GM12875 (cell line): Measurements from ENCODE around the gene ZNF620.
A peak's percentile ranks its signal among the peaks of the same experiment; 100 is the strongest.
"Not testable (repeated sequence)": the region's sequence is repeated elsewhere in the genome, so short reads cannot be mapped to it uniquely, and the experiment has no call there.

ENCODE experiments used
- H3K4me3 ChIP-seq: one replicate; pipeline ENCODE4 v1.5.1; 2011; ENCODE audit warnings: low read depth, low read length, control low read depth
- TF ChIP-seq, protein P1 (sequence below): IDR thresholded peaks from 2 replicates; pipeline ENCODE4 v1.5.1; 2011; ENCODE audit warnings: low read depth, mild to moderate bottlenecking, control low read depth, inconsistent platforms, low read length, moderate library complexity, borderline replicate concordance; ENCODE audit not compliant: insufficient read depth

Gene ZNF620

DNA sequence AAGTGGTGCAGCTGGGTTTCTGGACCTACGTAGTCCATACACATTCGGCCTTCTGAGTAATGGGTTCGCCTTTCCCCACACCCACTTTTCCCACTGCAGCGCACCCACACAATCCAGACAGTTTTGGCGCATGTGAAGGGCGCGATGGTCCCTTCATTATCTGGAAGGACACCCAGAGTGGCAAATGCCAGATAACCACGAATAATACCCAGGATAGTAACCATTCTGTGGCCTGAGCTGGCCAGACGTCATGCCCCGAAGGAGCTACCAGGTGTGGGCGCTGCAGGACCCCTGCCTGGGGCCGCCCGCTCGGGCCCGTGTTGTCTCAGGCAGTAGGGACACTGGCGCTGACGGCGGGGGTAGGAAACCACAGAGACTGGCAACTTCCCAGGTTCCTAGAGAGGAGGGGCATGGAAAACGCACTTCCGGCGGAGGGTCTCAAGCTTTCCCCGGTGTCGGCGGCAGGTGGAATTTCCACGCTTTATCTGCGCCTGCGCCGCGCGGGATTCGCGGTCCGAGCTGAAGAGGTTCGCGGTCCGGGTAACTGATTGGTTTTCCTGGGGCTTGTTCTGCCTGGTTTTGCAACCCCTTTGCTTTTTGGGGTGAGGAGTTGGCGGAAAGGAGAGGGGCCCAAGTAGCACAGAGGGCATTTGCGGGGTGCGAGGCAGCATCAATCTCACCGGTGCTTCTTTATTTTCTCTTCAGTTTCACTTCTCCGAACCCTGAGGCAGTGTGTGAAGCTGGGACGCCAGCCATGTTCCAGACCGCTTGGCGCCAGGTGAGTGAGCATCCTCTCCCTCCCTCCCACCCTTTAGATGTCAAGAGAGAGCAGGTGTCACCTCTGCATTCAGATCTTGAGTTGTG is at the start of gene ZNF620:
Gene ZNF620, plus strand, starts transcription at position 441 of the 864 bp plus-strand sequence. Its CDS starts 314 bp downstream, at position 755.
- TF ChIP-seq, protein P1, sequence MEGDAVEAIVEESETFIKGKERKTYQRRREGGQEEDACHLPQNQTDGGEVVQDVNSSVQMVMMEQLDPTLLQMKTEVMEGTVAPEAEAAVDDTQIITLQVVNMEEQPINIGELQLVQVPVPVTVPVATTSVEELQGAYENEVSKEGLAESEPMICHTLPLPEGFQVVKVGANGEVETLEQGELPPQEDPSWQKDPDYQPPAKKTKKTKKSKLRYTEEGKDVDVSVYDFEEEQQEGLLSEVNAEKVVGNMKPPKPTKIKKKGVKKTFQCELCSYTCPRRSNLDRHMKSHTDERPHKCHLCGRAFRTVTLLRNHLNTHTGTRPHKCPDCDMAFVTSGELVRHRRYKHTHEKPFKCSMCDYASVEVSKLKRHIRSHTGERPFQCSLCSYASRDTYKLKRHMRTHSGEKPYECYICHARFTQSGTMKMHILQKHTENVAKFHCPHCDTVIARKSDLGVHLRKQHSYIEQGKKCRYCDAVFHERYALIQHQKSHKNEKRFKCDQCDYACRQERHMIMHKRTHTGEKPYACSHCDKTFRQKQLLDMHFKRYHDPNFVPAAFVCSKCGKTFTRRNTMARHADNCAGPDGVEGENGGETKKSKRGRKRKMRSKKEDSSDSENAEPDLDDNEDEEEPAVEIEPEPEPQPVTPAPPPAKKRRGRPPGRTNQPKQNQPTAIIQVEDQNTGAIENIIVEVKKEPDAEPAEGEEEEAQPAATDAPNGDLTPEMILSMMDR: peak; percentile 57
- H3K4me3 ChIP-seq: peak within 1 kb of the TSS; percentile 82

DNA sequence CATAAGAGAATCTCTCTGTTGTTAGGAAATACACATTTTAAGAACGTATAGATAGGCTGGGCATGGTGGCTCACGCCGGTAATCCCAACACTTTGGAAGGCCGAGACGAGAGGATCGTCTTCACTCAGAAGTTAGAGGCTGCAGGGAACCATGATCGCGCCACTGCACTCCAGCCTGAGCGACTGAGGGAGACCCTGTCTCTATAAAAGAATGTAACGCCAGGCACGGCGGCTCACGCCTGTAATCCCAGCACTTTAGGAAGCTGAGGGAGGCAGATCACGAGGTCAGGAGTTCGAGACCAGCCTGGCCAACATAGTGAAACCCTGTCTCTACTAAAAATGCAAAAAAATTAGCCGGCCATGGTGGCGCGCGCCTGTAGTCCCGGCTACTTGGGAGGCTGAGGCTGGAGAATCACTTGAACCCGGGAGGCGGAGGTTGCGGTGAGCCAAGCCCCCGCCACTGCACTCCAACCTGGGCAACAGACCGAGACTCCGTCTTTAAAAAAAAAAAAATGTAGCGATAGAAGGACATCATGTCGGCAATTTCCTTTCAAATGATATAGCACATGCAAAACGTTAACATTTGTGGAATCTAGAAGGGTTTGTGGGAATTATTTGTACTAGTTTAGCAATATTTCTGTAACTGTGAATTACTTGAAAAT is 49.4 kb upstream of the ZNF620 start:
- H3K4me3 ChIP-seq: peak overlapping the region; percentile 76
- TF ChIP-seq, protein P1: no peak

DNA sequence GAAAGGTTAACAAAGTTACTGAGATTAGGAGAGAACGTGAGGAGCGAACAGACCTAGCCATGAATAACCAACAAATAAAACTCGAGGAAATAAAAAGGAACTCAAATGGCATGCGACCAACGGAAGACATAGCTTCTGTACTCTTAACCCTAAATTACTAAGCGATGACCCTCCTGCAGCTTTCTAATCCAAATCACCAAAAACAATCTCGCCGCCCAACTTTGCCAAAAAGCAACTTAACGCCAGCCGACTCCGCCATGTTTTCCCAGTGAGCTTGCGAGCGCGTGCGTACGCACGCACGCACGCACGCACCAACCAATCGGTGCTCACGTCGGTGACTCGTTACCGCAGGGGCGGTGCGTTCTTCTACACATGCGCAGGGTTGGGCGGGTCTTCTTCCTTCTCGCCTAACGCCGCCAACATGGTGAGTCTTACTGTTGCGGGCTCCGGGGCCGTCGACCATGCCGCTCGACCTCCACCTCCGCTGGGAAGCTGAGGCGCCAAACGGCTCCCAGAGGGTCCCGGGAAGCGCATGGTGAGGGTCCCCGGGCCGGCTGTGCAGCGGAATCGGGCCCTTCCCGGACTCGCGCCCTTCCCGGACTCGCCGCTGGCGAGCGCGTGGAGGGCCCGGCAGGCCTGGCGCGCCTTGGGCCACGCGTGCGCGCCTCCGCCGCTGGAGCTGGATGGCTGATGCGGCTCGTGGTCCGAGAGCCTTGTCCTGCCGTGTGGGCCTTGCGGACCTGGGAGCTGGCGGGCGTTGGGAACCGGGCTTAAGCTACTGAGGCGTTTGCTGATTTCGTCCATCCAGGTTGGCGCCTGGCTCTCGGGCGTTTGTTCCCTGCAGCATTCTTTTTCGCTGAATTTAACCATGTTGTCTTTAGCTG is 48.7 kb upstream of the ZNF620 start, which contains the start of gene RPL14:
Gene RPL14, plus strand, starts transcription at position 400 of the 884 bp plus-strand sequence. Its CDS starts 133 bp downstream, at position 533.
- TF ChIP-seq, protein P1: no peak
- peak within 1 kb of the TSS; percentile 76 for H3K4me3 ChIP-seq

DNA sequence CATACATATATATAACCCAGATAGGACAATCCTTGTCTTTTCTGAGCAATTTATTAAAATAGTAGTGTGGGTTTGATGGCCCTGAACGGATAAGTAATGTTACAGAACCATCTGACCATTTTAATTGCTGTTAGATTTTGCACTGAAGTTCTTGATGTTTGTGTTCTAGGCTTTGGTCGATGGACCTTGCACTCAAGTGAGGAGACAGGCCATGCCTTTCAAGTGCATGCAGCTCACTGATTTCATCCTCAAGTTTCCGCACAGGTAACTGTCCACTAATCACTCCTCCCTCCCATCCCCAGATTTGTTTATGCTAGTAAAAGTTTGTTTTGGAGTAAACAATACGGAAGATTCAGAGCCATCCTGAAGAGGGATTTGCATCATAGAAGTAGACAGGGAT is 47.4 kb upstream of the ZNF620 start:
- TF ChIP-seq, protein P1: no peak
- no peak overlapping the region for H3K4me3 ChIP-seq

DNA sequence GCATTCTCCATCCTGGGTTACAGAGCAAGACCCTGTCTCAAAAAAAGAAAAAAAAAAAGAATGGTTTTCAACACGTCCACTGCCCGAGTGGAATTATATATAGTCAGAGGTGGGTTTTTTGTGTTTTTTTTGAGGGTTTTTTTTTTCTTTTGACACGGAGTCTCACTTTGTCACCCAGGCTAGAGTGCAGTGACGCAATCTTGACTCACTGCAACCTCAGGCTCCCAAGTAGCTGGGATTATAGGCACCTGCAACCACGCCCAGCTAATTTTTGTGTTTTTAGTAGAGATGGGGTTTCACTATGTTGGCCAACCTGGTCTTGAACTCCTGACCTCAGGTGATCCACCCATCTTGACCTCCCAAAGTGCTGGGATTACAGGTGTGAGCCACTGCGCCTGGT is 45.4 kb upstream of the ZNF620 start:
- H3K4me3 ChIP-seq: not testable (repeated sequence)

DNA sequence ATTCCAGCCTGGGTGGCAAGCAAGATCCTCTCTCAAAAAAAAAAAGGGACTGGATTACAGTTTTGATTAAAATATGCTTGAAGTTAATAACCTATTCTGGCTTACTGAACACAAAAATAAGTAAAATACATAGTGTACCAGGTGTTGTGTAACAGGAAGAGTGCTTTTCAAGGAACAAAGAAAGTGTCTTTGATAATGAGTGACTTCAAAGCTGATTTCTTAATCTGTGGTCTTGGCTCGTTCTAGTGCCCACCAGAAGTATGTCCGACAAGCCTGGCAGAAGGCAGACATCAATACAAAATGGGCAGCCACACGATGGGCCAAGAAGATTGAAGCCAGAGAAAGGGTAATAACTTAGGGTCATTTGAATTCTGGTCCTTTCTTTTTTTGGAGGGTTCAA is 44.7 kb upstream of the ZNF620 start:
- no peak overlapping the region for H3K4me3 ChIP-seq
- TF ChIP-seq, protein P1: no peak

DNA sequence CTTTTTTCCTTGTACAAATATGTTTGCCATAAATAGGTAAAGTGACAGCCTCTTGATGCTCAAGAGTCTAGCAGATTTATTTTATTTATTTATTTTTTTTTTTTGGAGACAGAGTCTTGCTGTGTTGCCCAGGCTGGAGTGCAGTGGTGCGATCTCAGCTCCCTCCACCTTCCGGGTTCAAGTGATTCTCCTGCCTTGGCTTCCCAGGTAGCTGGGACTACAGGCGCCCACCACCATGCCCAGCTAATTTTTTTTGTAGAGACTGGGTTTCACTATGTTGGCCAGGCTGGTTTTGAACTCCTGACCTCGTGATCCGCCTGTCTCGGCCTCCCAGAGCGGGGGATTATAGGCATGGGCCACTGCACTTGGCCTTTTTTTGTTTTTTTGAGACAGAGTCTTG is 43.0 kb upstream of the ZNF620 start:
- H3K4me3 ChIP-seq: not testable (repeated sequence)
